A549 treated with DMSO at 1 μM for 4 hours (cell line): ENCODE results near the gene PAN3. TPM values are rescaled to one million over a fixed set of nuclear protein-coding genes. Genes with fewer than 3 reads are reported as not detected.

Experiments
- total RNA-seq: library from RNA; stranded (reverse); fragments of 200-300 nt; extraction: Qiagen RNA extraction; gene quantifications from 5 replicates; pipeline ENCODE4 v1.2.3, GENCODE V29; 2022; ENCODE audit warnings: low read depth

The PAN3 gene
- total RNA-seq = 8.0 to 10.2 TPM (median 9.8 TPM) in 5 replicates

GRCh38 chr13:28138012-28138755 lies at the start of gene PAN3:
Gene PAN3, plus strand, starts transcription at chr13:28138545. Its CDS starts 113 bp downstream, at chr13:28138658.

GRCh38 chr13:28100150-28101121 lies 37.9 kb upstream of the PAN3 start, which contains the start of gene FLT3:
Gene FLT3, minus strand, starts transcription at chr13:28100576. Its CDS starts 66 bp downstream, at chr13:28100510.

Other genes with a start within 250 kb of the PAN3 start
- gene PDX1, start 218.5 kb upstream of the PAN3 start, total RNA-seq = 0.06 to 0.14 TPM (median 0.07 TPM) in 3 of 5 replicates, not detected in the others
- 0.94 to 1.2 TPM (median 1.1 TPM) in 5 replicates for gene CDX2, start 169.2 kb upstream of the PAN3 start, total RNA-seq
- not detected in 5 replicates for gene URAD, start 149.9 kb upstream of the PAN3 start, total RNA-seq
- gene FLT3, start 38.0 kb upstream of the PAN3 start, total RNA-seq = not detected in 5 replicates